ENCODE results near the gene SYNE2. TPM values are rescaled to one million over a fixed set of nuclear protein-coding genes. Genes with fewer than 3 reads are reported as not detected.

Gene SYNE2
- total RNA-seq, 2 donors from 2014 or later = 147 to 153 TPM

DNA sequence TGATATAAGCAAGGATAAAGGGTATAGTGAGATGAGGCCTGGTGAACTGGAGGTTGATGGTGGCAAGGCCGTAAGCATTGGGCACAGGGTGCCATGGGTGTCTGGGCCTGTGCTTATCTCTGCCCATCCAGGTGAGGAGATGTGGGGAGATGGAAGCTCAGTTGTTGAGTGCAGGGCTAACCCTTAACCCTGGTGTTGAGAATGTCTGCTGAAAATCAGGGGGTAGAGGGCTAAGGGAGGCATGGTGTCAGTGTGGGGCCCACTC lies 86.1 kb downstream of the SYNE2 start:
- Histone ChIP-seq H3K27ac (no peak overlapping the region), H3K36me3 (no peaks in the 10 kb centered on the region), H3K9ac (ENCODE audit: low read depth in 2 of 2, low read length in 2 of 2) (no peak overlapping the region), H3K9me3 (no peaks in the 10 kb centered on the region), H3K27me3 (no peaks in the 10 kb centered on the region), H3K4me3 (no peak overlapping the region), H3K4me1 (no peaks in the 10 kb centered on the region)
- TF ChIP-seq, protein P1, sequence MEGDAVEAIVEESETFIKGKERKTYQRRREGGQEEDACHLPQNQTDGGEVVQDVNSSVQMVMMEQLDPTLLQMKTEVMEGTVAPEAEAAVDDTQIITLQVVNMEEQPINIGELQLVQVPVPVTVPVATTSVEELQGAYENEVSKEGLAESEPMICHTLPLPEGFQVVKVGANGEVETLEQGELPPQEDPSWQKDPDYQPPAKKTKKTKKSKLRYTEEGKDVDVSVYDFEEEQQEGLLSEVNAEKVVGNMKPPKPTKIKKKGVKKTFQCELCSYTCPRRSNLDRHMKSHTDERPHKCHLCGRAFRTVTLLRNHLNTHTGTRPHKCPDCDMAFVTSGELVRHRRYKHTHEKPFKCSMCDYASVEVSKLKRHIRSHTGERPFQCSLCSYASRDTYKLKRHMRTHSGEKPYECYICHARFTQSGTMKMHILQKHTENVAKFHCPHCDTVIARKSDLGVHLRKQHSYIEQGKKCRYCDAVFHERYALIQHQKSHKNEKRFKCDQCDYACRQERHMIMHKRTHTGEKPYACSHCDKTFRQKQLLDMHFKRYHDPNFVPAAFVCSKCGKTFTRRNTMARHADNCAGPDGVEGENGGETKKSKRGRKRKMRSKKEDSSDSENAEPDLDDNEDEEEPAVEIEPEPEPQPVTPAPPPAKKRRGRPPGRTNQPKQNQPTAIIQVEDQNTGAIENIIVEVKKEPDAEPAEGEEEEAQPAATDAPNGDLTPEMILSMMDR (IDR thresholded peaks at IDR 0.05) = no peak
- intact Hi-C loops (cut with DNase I) = no loop called here
- DNase-seq = no peak

DNA sequence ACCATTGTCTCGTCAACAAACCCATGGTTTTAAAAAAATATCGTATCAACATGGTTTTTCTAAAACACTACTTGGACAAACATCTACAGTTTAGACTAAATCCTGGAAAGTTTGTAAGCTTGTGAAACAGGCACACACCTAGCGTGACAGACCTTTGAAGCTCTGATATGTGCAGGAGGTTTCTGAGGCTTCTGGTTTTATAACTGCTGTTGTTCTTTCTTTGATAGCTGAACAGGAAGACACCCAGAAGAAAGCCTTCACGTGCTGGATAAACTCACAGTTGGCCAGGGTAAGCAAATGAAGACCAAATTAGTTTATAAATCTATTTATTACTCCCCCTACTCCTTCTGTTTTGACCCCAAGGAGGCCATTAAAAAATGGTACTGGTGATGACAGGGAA lies 87.6 kb downstream of the SYNE2 start:
- intact Hi-C loops (cut with DNase I) = no loop called here
- DNase-seq = no peak
- no peaks in the 10 kb centered on the region for H3K9me3 ChIP-seq
- TF ChIP-seq, protein P1 (IDR thresholded peaks at IDR 0.05) = no peak
- H3K27me3 ChIP-seq = no peaks in the 10 kb centered on the region
- no peaks in the 10 kb centered on the region for H3K36me3 ChIP-seq
- H3K4me1 ChIP-seq = no peaks in the 10 kb centered on the region
- no peak overlapping the region for H3K27ac ChIP-seq
- no peak overlapping the region for H3K4me3 ChIP-seq
- no peak overlapping the region for H3K9ac ChIP-seq (ENCODE audit: low read depth in 2 of 2, low read length in 2 of 2)

DNA sequence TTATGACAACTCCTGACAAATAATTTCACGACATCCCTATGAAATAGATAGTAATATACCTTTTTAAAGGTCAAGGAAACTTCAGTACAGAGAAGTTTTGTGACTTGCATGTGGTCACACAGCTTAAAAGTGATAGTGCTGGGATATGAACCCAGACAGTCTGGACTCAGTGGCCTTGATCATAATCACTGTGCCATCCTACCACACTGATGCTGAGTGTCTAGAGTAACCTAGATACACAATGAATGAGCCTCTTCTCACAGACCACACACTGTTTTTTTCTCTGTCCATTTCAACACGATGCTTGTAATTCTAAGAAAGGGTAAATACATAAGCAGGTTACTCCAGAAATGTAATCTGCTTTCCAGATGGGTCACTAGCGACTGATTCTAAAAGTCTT lies 88.2 kb downstream of the SYNE2 start:
- Histone ChIP-seq H3K27ac (no peak overlapping the region), H3K4me3 (no peak overlapping the region), H3K36me3 (no peaks in the 10 kb centered on the region), H3K9ac (ENCODE audit: low read depth in 2 of 2, low read length in 2 of 2) (no peak overlapping the region), H3K27me3 (no peaks in the 10 kb centered on the region), H3K9me3 (no peaks in the 10 kb centered on the region), H3K4me1 (no peaks in the 10 kb centered on the region)
- DNase-seq = no peak
- TF ChIP-seq, protein P1 (IDR thresholded peaks at IDR 0.05) = no peak
- intact Hi-C loops (cut with DNase I) = no loop called here

DNA sequence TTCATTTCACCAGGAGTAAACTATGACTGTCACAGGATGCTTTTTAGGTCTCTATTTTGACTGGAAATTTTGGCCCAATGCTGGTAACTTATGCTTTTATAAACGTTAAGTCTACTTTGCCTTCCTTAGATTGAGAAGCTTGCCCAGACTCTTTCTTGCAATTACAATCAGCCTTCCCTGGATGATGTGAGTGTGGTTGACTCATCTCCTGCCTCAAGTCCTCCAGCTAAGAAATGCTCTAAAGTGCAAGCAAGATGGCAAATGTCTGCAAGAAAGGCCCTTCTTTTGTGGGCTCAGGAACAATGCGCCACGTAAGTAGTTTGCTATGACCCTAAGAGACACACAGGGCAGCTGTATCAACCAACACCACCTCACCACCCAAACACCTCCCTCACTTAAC lies 96.9 kb downstream of the SYNE2 start:
- H3K27me3 ChIP-seq = no peaks in the 10 kb centered on the region
- no peak overlapping the region for H3K27ac ChIP-seq
- no peak overlapping the region for H3K4me3 ChIP-seq
- no peak for DNase-seq
- TF ChIP-seq, protein P1 (IDR thresholded peaks at IDR 0.05) = no peak
- no peaks in the 10 kb centered on the region for H3K36me3 ChIP-seq
- H3K9me3 ChIP-seq = no peaks in the 10 kb centered on the region
- intact Hi-C loops (cut with DNase I) = no loop called here
- H3K4me1 ChIP-seq = peaks cover 6% of the 10 kb centered on the region
- H3K9ac ChIP-seq (ENCODE audit: low read depth in 2 of 2, low read length in 2 of 2) = no peak overlapping the region

DNA sequence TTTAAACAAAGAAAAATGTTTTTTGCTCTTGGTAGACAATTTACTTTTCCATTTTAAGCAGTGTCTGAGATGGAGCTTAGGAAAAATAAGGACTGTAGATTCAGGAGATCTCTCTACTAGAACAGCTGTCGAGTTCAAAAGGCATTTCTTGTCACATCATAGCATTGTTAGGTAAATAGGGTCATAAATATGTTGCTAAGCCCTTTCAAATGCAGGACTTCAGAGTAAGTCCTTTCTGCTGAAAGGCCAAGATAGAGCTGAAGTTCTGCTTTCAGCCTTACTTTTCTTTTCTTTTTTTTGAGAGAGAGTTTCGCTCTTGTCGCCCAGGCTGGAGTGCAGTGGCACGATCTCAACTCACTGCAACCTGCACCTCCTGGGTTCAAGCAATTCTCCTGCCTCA lies 98.2 kb downstream of the SYNE2 start:
- no peak overlapping the region for H3K27ac ChIP-seq
- intact Hi-C loops (cut with DNase I) = no loop called here
- H3K4me3 ChIP-seq = no peak overlapping the region
- DNase-seq = no peak
- TF ChIP-seq, protein P1 (IDR thresholded peaks at IDR 0.05) = no peak
- no peak overlapping the region for H3K9ac ChIP-seq (ENCODE audit: low read depth in 2 of 2, low read length in 2 of 2)
- no peaks in the 10 kb centered on the region for H3K36me3 ChIP-seq
- no peaks in the 10 kb centered on the region for H3K27me3 ChIP-seq
- H3K9me3 ChIP-seq = no peaks in the 10 kb centered on the region
- H3K4me1 ChIP-seq = peaks cover 6% of the 10 kb centered on the region

DNA sequence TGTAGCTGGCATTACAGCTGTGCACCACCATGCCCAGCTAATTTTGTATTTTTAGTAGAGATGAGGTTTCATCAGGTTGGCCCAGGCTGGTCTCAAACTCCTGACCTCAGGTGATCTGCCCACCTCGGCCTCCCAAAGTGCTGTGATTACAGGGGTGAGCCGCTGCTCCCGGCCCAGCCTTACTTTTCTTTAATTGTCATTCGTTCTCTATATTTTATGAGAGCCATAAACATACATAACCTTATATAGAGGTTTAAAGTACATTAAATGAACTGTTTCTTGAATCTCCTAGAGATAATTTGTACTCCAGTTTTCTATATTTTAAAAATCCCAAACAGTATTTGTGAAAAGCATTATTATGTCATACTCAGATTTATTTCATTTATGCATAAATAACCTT lies 98.6 kb downstream of the SYNE2 start:
- Histone ChIP-seq H3K4me1 (peaks cover 6% of the 10 kb centered on the region), H3K27me3 (no peaks in the 10 kb centered on the region), H3K27ac (no peak overlapping the region), H3K36me3 (no peaks in the 10 kb centered on the region), H3K4me3 (no peak overlapping the region), H3K9ac (ENCODE audit: low read depth in 2 of 2, low read length in 2 of 2) (no peak overlapping the region), H3K9me3 (no peaks in the 10 kb centered on the region)
- peak; percentile 28 for DNase-seq
- intact Hi-C loops (cut with DNase I) = no loop called here
- TF ChIP-seq, protein P1 (IDR thresholded peaks at IDR 0.05) = no peak
